Measurements from ENCODE around the gene CLEC20A.
"Not testable (repeated sequence)": the region's sequence is repeated elsewhere in the genome, so short reads cannot be mapped to it uniquely, and the experiment has no call there.

Gene CLEC20A

DNA sequence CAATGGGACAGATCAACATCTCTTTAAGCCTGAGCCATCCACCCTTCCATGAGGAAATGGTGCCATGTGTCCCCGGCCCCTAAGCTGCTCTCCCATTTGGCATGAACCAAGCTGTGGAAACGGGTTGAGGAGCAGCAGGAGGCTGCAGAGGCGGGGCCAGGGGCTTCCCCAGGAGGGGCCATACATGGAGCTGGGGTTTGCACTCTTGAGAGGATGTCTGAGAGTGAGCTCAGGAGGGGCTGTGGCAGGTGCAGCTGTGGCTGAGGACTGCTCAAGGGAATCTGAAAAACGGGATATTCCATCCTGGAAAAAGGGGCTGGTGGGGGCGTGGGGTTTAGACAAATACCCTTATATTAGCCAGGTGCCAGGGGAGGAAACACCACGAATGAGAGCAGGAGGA, 7.1 kb upstream of the CLEC20A start:
- no peak for DNase-seq
- H3K79me2 ChIP-seq (ENCODE audit: low read length): no peaks in the 10 kb centered on the region
- H3K9me3 ChIP-seq (replicated peaks; ENCODE audit: insufficient read depth, low read length): no peaks in the 10 kb centered on the region
- H3K4me1 ChIP-seq (ENCODE audit: low read length): no peaks in the 10 kb centered on the region
- H2AFZ ChIP-seq (ENCODE audit: low read length): no peak overlapping the region
- TF ChIP-seq, protein P1, sequence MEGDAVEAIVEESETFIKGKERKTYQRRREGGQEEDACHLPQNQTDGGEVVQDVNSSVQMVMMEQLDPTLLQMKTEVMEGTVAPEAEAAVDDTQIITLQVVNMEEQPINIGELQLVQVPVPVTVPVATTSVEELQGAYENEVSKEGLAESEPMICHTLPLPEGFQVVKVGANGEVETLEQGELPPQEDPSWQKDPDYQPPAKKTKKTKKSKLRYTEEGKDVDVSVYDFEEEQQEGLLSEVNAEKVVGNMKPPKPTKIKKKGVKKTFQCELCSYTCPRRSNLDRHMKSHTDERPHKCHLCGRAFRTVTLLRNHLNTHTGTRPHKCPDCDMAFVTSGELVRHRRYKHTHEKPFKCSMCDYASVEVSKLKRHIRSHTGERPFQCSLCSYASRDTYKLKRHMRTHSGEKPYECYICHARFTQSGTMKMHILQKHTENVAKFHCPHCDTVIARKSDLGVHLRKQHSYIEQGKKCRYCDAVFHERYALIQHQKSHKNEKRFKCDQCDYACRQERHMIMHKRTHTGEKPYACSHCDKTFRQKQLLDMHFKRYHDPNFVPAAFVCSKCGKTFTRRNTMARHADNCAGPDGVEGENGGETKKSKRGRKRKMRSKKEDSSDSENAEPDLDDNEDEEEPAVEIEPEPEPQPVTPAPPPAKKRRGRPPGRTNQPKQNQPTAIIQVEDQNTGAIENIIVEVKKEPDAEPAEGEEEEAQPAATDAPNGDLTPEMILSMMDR (IDR thresholded peaks at IDR 0.05; ENCODE audit: low read length): no peak
- TF ChIP-seq EZH2phosphoT487 (IDR thresholded peaks at IDR 0.05; ENCODE audit: low read length) (no peak), EZH2 (optimal IDR thresholded peaks at IDR 0.05; ENCODE audit: low read depth, low read length) (no peak)
- H4K20me1 ChIP-seq (ENCODE audit: insufficient read depth, low read length): no peaks in the 10 kb centered on the region
- H3K4me2 ChIP-seq (ENCODE audit: low read depth, low read length): no peak overlapping the region
- no peak overlapping the region for H3K9ac ChIP-seq (ENCODE audit: low read length)
- H3K4me3 ChIP-seq (ENCODE audit: low read length): no peak overlapping the region
- no peaks in the 10 kb centered on the region for H3K9me2 ChIP-seq (replicated peaks; ENCODE audit: insufficient read depth, low read length)
- H3K36me3 ChIP-seq (replicated peaks; ENCODE audit: insufficient read depth, low read length): no peaks in the 10 kb centered on the region
- H3F3A ChIP-seq (ENCODE audit: insufficient read depth, low read length): no peaks in the 10 kb centered on the region
- no peaks in the 10 kb centered on the region for H3K27me3 ChIP-seq (replicated peaks; ENCODE audit: insufficient read depth, low read length)
- no peak overlapping the region for H3K27ac ChIP-seq (ENCODE audit: low read length)

DNA sequence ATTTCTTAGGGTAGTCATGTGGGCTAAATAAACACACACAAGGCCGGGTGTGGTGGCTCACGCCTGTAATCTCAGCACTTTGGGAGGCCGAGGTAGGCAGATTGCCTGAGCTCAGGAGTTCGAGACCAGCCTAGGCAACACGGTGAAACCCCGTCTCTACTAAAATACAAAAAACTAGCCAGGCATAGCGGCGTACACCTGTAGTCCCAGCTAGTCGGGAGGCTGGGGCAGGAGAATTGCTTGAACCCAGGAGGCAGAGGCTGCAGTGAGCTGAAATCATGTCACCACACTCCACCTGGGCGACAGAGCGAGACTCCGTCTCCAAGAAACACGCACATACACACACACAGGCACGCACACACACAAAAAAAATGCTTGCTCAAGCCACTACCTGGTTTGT, 6.6 kb upstream of the CLEC20A start:
- not testable (repeated sequence) for DNase-seq; H4K20me1 ChIP-seq (ENCODE audit: insufficient read depth, low read length); H3K4me3 ChIP-seq (ENCODE audit: low read length); H3K4me1 ChIP-seq (ENCODE audit: low read length); H3K9ac ChIP-seq (ENCODE audit: low read length); H3K9me3 ChIP-seq (replicated peaks; ENCODE audit: insufficient read depth, low read length); H3K27ac ChIP-seq (ENCODE audit: low read length); H3K36me3 ChIP-seq (replicated peaks; ENCODE audit: insufficient read depth, low read length); H3K79me2 ChIP-seq (ENCODE audit: low read length); H3F3A ChIP-seq (ENCODE audit: insufficient read depth, low read length); H2AFZ ChIP-seq (ENCODE audit: low read length); H3K4me2 ChIP-seq (ENCODE audit: low read depth, low read length); H3K27me3 ChIP-seq (replicated peaks; ENCODE audit: insufficient read depth, low read length); H3K9me2 ChIP-seq (replicated peaks; ENCODE audit: insufficient read depth, low read length)

DNA sequence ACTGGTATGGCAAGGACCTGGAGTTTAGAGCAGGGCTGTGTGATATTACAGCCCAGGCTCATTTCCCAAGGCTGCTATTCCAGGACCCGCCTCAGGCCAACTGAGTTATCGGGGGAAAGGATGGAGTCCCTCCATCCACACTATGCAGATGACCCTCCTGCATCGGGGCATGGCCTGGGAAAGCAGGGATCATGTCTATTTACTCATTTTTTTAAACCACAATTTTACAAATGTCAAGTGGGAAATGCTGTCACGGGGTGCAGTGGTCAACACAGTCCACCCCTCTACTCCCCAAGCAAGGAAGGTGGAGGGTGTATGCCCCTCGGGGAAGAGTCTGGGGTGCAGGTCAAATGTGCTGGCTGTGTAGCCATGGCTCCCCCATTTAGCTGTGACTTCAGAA, 6.1 kb upstream of the CLEC20A start:
- H3K9me3 ChIP-seq (replicated peaks; ENCODE audit: insufficient read depth, low read length): no peaks in the 10 kb centered on the region
- H3K9me2 ChIP-seq (replicated peaks; ENCODE audit: insufficient read depth, low read length): no peaks in the 10 kb centered on the region
- TF ChIP-seq, protein P1 (IDR thresholded peaks at IDR 0.05; ENCODE audit: low read length): no peak
- TF ChIP-seq EZH2 (optimal IDR thresholded peaks at IDR 0.05; ENCODE audit: low read depth, low read length): no peak
- H3K9ac ChIP-seq (ENCODE audit: low read length): no peak overlapping the region
- no peak for DNase-seq
- no peak overlapping the region for H2AFZ ChIP-seq (ENCODE audit: low read length)
- H3K79me2 ChIP-seq (ENCODE audit: low read length): no peaks in the 10 kb centered on the region
- no peak overlapping the region for H3K4me3 ChIP-seq (ENCODE audit: low read length)
- no peaks in the 10 kb centered on the region for H4K20me1 ChIP-seq (ENCODE audit: insufficient read depth, low read length)
- no peak overlapping the region for H3K4me2 ChIP-seq (ENCODE audit: low read depth, low read length)
- H3K4me1 ChIP-seq (ENCODE audit: low read length): no peaks in the 10 kb centered on the region
- H3F3A ChIP-seq (ENCODE audit: insufficient read depth, low read length): no peaks in the 10 kb centered on the region
- H3K27me3 ChIP-seq (replicated peaks; ENCODE audit: insufficient read depth, low read length): no peaks in the 10 kb centered on the region
- H3K27ac ChIP-seq (ENCODE audit: low read length): no peak overlapping the region
- no peaks in the 10 kb centered on the region for H3K36me3 ChIP-seq (replicated peaks; ENCODE audit: insufficient read depth, low read length)

DNA sequence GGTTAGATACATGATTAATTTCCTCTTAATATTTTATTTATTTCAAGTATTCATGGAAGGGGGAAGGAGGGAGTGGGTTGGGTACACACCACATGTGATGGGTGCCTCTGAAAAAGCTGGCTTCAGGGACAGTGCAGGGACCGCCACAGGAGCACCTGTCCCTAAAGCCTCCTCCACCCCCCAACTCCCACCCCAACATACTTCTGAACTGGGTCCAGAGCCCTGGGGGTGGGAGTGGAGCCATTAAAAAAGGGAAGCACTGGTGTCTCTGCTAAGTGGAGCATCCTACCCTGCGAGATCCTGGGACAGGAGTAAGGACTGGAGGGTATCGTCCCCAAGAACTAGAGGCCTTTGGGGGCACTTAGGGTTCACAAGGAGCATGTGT, 5.6 kb upstream of the CLEC20A start:
- no peak for DNase-seq
- H3K9me3 ChIP-seq (replicated peaks; ENCODE audit: insufficient read depth, low read length): no peaks in the 10 kb centered on the region
- no peak overlapping the region for H2AFZ ChIP-seq (ENCODE audit: low read length)
- H3K4me2 ChIP-seq (ENCODE audit: low read depth, low read length): no peak overlapping the region
- no peaks in the 10 kb centered on the region for H3K9me2 ChIP-seq (replicated peaks; ENCODE audit: insufficient read depth, low read length)
- H3K36me3 ChIP-seq (replicated peaks; ENCODE audit: insufficient read depth, low read length): no peaks in the 10 kb centered on the region
- H3K27ac ChIP-seq (ENCODE audit: low read length): no peak overlapping the region
- no peaks in the 10 kb centered on the region for H4K20me1 ChIP-seq (ENCODE audit: insufficient read depth, low read length)
- H3K4me1 ChIP-seq (ENCODE audit: low read length): no peaks in the 10 kb centered on the region
- TF ChIP-seq, protein P1 (IDR thresholded peaks at IDR 0.05; ENCODE audit: low read length): no peak
- TF ChIP-seq EZH2 (optimal IDR thresholded peaks at IDR 0.05; ENCODE audit: low read depth, low read length): no peak
- TF ChIP-seq EZH2phosphoT487 (IDR thresholded peaks at IDR 0.05; ENCODE audit: low read length): no peak
- no peak overlapping the region for H3K4me3 ChIP-seq (ENCODE audit: low read length)
- H3K79me2 ChIP-seq (ENCODE audit: low read length): no peaks in the 10 kb centered on the region
- no peaks in the 10 kb centered on the region for H3K27me3 ChIP-seq (replicated peaks; ENCODE audit: insufficient read depth, low read length)
- H3K9ac ChIP-seq (ENCODE audit: low read length): no peak overlapping the region
- H3F3A ChIP-seq (ENCODE audit: insufficient read depth, low read length): no peaks in the 10 kb centered on the region

All from MM.1S (cell line).